ENCODE data around the gene PFDN4.
"Not testable (repeated sequence)": the region's sequence is repeated elsewhere in the genome, so short reads cannot be mapped to it uniquely, and the experiment has no call there.

DNA sequence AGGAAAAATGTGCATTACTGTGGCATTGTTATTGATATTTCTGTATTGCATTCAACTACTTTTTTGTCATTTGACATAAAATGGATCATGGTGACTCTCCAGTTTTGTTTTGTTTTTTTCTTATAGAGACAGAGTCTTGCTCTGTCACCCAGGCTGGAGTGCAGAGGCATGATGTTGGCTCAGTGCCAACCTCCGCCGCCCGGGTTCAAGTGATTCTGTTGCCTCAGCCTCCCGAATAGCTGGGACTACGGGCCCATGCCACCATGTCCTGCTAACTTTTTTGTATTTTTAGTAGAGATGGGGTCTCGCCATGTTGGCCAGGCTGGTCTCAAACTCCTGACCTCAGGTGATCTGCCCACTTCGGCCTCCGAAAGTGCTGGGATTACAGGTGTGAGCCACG, 16.8 kb downstream of the PFDN4 start:
- not testable (repeated sequence) for TF ChIP-seq FOXM1 (IDR thresholded peaks at IDR 0.05; ENCODE audit: low read depth); EP300 (IDR thresholded peaks at IDR 0.05; ENCODE audit: borderline replicate concordance in 1 of 2, low read depth in 1 of 2, low read length in 1 of 2); CTCF (IDR thresholded peaks at IDR 0.05); YY1 (IDR thresholded peaks at IDR 0.05; ENCODE audit: low read depth); JUND (IDR thresholded peaks at IDR 0.05); MAX (IDR thresholded peaks at IDR 0.05; ENCODE audit: low read depth); GABPA (IDR thresholded peaks at IDR 0.05; ENCODE audit: low read depth); POLR2AphosphoS5 (IDR thresholded peaks at IDR 0.05; ENCODE audit: low read depth, low read length)
